ENCODE data around the gene HMGB4.

Gene HMGB4

DNA sequence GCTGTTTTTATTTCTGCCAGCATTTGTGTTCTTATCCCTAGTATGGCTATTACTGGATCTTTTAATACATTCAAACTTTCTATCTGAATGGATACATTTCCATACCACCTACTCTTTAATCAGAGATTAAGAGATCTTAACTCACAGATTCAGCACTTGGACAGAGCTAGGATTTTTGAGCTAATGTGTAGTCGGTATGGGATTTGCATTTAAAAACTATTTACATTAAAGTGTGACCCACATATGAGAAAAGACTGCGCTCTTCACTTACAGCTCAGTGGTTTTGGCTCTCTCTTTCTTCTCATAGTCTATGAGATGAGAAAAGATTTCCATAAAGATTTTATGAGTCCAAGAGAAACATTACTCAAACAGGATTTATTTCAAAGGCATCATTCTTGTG, 16.4 kb downstream of the HMGB4 start:
- no peak for DNase-seq (ENCODE audit: low read depth)
- no peak overlapping the region for H3K4me3 ChIP-seq (ENCODE audit: low read depth, low read length)
- TF ChIP-seq MYC (IDR thresholded peaks at IDR 0.05; ENCODE audit: low read depth, low read length) (no peak), POLR2A (IDR thresholded peaks at IDR 0.05; ENCODE audit: extremely low read depth, insufficient read length) (no peak)
- TF ChIP-seq, protein P1, sequence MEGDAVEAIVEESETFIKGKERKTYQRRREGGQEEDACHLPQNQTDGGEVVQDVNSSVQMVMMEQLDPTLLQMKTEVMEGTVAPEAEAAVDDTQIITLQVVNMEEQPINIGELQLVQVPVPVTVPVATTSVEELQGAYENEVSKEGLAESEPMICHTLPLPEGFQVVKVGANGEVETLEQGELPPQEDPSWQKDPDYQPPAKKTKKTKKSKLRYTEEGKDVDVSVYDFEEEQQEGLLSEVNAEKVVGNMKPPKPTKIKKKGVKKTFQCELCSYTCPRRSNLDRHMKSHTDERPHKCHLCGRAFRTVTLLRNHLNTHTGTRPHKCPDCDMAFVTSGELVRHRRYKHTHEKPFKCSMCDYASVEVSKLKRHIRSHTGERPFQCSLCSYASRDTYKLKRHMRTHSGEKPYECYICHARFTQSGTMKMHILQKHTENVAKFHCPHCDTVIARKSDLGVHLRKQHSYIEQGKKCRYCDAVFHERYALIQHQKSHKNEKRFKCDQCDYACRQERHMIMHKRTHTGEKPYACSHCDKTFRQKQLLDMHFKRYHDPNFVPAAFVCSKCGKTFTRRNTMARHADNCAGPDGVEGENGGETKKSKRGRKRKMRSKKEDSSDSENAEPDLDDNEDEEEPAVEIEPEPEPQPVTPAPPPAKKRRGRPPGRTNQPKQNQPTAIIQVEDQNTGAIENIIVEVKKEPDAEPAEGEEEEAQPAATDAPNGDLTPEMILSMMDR (IDR thresholded peaks at IDR 0.05; ENCODE audit: low read depth, low read length), result no peak
- TF ChIP-seq, protein P2, sequence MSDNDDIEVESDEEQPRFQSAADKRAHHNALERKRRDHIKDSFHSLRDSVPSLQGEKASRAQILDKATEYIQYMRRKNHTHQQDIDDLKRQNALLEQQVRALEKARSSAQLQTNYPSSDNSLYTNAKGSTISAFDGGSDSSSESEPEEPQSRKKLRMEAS (IDR thresholded peaks at IDR 0.05; ENCODE audit: low read depth, low read length), result no peak

DNA sequence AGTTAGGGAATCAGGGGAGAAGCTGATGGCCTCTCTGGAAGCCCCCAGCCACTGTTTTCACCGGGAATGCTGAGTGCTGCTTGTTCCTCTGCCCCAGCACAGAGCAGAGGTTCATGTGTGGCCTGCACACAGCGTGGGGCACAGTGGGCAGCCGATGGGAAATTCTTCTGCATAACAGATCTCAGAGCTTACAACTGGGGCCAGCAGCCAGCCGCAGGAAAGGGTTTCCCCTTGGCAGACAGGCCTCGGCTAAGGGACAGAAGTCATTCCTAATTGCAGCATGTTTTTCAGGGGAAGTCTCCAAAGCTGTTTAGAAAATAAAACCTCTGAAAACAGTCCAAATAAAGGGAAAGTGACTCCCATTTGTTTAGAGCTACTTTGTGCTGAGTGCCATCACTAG, 22.6 kb downstream of the HMGB4 start:
- DNase-seq (ENCODE audit: low read depth), result no peak
- H3K4me3 ChIP-seq (ENCODE audit: low read depth, low read length), result no peak overlapping the region
- TF ChIP-seq, protein P1 (IDR thresholded peaks at IDR 0.05; ENCODE audit: low read depth, low read length), result no peak
- TF ChIP-seq MYC (IDR thresholded peaks at IDR 0.05; ENCODE audit: low read depth, low read length) (no peak), POLR2A (IDR thresholded peaks at IDR 0.05; ENCODE audit: extremely low read depth, insufficient read length) (no peak)
- TF ChIP-seq, protein P2 (IDR thresholded peaks at IDR 0.05; ENCODE audit: low read depth, low read length), result no peak

DNA sequence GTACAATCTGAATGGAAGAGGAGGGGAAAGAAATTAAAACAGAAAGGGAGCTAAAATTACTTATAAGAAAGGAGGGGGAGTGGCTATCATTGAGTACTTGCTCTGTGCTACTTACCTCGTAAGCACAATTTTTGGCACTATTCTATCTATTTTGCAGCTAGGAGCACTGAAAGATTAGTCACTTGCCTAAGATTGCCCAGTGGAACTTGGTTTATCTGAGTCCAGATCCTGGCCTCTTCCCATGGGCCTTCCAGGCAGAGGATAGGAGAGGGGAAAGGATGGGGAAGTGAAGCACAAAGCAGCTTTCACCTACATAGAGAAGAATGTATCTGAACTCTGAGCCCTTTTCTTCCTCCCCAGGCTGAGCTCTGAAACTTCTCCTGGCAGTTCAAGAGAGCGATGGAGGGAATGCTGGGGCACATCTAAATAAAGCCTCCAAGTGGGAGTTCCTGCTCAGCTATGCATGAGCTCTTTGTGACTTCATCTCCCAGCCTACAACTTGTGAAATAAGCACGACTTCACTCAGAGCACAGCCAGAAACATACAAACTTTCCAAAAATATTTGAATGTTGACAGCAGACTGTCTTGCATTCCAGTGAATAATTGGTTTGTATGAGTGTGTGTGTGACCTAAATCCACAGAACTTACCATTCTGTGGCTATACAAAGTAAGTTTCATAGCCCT, 29.4 kb downstream of the HMGB4 start:
- no peak for DNase-seq (ENCODE audit: low read depth)
- TF ChIP-seq, protein P2 (IDR thresholded peaks at IDR 0.05; ENCODE audit: low read depth, low read length), result no peak
- TF ChIP-seq, protein P1 (IDR thresholded peaks at IDR 0.05; ENCODE audit: low read depth, low read length), result no peak
- TF ChIP-seq MYC (IDR thresholded peaks at IDR 0.05; ENCODE audit: low read depth, low read length) (no peak), POLR2A (IDR thresholded peaks at IDR 0.05; ENCODE audit: extremely low read depth, insufficient read length) (no peak)
- H3K4me3 ChIP-seq (ENCODE audit: low read depth, low read length), result no peak overlapping the region

DNA sequence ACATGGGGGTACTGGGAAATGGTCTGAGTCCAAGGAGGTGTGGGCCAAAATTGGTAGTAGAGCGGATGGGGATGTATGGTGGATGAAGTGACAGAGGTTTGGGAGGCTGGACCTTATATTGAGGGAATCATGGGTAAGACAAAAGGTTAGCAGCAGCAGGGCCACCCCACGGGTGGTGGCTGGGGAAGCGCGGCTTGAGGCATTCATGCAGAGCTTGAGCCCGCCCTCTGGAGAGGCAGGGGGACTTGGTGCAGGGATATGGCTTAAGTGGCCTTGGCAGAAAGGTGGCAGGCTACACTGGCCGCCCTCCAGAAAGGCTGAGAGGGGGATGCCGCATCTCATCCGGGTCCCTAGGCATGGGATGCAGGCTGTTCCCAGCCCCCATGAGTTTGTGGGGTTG, 31.5 kb downstream of the HMGB4 start:
- TF ChIP-seq MYC (IDR thresholded peaks at IDR 0.05; ENCODE audit: low read depth, low read length), result no peak
- TF ChIP-seq, protein P1 (IDR thresholded peaks at IDR 0.05; ENCODE audit: low read depth, low read length), result no peak
- no peak for TF ChIP-seq POLR2A (IDR thresholded peaks at IDR 0.05; ENCODE audit: extremely low read depth, insufficient read length)
- TF ChIP-seq, protein P2 (IDR thresholded peaks at IDR 0.05; ENCODE audit: low read depth, low read length), result no peak
- DNase-seq (ENCODE audit: low read depth), result no peak
- no peak overlapping the region for H3K4me3 ChIP-seq (ENCODE audit: low read depth, low read length)

DNA sequence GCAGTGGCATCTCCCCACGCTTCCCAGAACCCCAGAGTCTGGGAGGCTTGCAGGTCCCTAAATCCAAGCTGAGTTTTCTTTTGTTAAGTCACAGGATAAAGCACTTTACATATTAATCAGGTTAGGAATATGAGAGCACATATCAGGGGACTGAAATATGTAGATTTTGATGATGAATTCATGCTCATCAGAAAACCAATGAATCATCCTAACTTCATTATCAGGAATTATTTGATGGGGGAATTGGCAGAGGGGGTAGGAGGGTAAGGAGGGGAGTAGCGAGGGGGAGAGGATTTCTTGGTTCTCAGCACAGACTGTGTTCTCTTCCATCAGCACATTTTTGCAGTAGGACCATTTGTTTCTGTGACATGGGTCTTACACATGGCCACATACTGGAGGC, 32.1 kb downstream of the HMGB4 start:
- no peak for DNase-seq (ENCODE audit: low read depth)
- H3K4me3 ChIP-seq (ENCODE audit: low read depth, low read length), result no peak overlapping the region
- TF ChIP-seq POLR2A (IDR thresholded peaks at IDR 0.05; ENCODE audit: extremely low read depth, insufficient read length) (no peak), MYC (IDR thresholded peaks at IDR 0.05; ENCODE audit: low read depth, low read length) (no peak)
- TF ChIP-seq, protein P2 (IDR thresholded peaks at IDR 0.05; ENCODE audit: low read depth, low read length), result no peak
- TF ChIP-seq, protein P1 (IDR thresholded peaks at IDR 0.05; ENCODE audit: low read depth, low read length), result no peak
